Activated naive CD8-positive, alpha-beta T cell treated with anti-CD3 and anti-CD28 coated beads, Interleukin-2, amount 50 U/mL, for 16 hours (primary cell): Measurements from ENCODE around the gene LMNB1.
"Not testable (repeated sequence)": the region's sequence is repeated elsewhere in the genome, so short reads cannot be mapped to it uniquely, and the experiment has no call there.

Experiments used
- DNase-seq: peaks from one replicate; pipeline ENCODE4 v3.0.0-alpha.2; 2020; ENCODE audit warnings: low read depth, low spot score

LMNB1 gene

GRCh38 chr5:126776499-126777256, at the start of gene LMNB1:
LMNB1 (plus strand) TSS chr5:126777136; CDS start chr5:126777509, 373 bp downstream.
- peak; percentile 91 for DNase-seq

- no peak for DNase-seq
Measured at GRCh38 chr5:126732716-126733115, 44.2 kb upstream of the LMNB1 start.

- DNase-seq, result not testable (repeated sequence)
Measured at GRCh38 chr5:126734573-126734972, 42.4 kb upstream of the LMNB1 start.

GRCh38 chr5:126736141-126736540, 40.8 kb upstream of the LMNB1 start:
- DNase-seq, result no peak

- no peak for DNase-seq
Measured at GRCh38 chr5:126741361-126741760, 35.6 kb upstream of the LMNB1 start.

GRCh38 chr5:126742425-126742824, 34.5 kb upstream of the LMNB1 start:
- DNase-seq, result no peak

- no peak for DNase-seq
Measured at GRCh38 chr5:126744836-126745235, 32.1 kb upstream of the LMNB1 start.

GRCh38 chr5:126745259-126745992, 31.5 kb upstream of the LMNB1 start:
- no peak for DNase-seq

GRCh38 chr5:126746290-126746689, 30.6 kb upstream of the LMNB1 start:
- DNase-seq, result no peak

GRCh38 chr5:126752081-126752785, 24.7 kb upstream of the LMNB1 start:
- no peak for DNase-seq

GRCh38 chr5:126753227-126753626, 23.7 kb upstream of the LMNB1 start:
- DNase-seq, result no peak

GRCh38 chr5:126754609-126755008, 22.3 kb upstream of the LMNB1 start:
- DNase-seq, result no peak

- no peak for DNase-seq
Measured at GRCh38 chr5:126755593-126755992, 21.3 kb upstream of the LMNB1 start.

GRCh38 chr5:126757713-126758357, 19.1 kb upstream of the LMNB1 start:
- no peak for DNase-seq

- DNase-seq, result no peak
Measured at GRCh38 chr5:126763371-126763770, 13.6 kb upstream of the LMNB1 start.

- no peak for DNase-seq
Measured at GRCh38 chr5:126769703-126770102, 7.2 kb upstream of the LMNB1 start.

- not testable (repeated sequence) for DNase-seq
Measured at GRCh38 chr5:126773536-126773935, 3.4 kb upstream of the LMNB1 start.

- not testable (repeated sequence) for DNase-seq
Measured at GRCh38 chr5:126774595-126774994, 2.3 kb upstream of the LMNB1 start.

GRCh38 chr5:126777257-126777974, 480 bp downstream of the LMNB1 start:
- peak; percentile 3 for DNase-seq

GRCh38 chr5:126777975-126778674, 1.2 kb downstream of the LMNB1 start:
- peak; percentile 76 for DNase-seq
